GM23338 (cell line): ENCODE results near the gene FARS2.

Source experiments
- CTCF ChIP-seq, 2 experiments: fragments of 200-600 bp in 1 of 2; sonication (generic) in 1 of 2; conservative IDR thresholded peaks; 2 replicates each; pipeline versions ENCODE4 v1.5.1 to v1.6.1; 2016 to 2017; ENCODE audit warnings: antibody characterized with exemption in 2 of 2, low read depth in 2 of 2, mild to moderate bottlenecking in 2 of 2, moderate library complexity in 1 of 2
- EZH2 ChIP-seq: fragments of 200-600 bp; sonication (generic); IDR thresholded peaks from one replicate; pipeline ENCODE4 v1.8.0; 2017; ENCODE audit warnings: antibody characterized with exemption, mild to moderate bottlenecking, low read depth; ENCODE audit not compliant: unreplicated experiment
- EZH2phosphoT487 ChIP-seq: fragments of 200-600 bp; sonication (generic); IDR thresholded peaks from one replicate; pipeline ENCODE4 v1.8.1; 2018; ENCODE audit warnings: antibody characterized with exemption; ENCODE audit not compliant: unreplicated experiment
- NANOG ChIP-seq: IDR thresholded peaks from 2 replicates; pipeline ENCODE4 v1.6.1; 2016; ENCODE audit warnings: antibody characterized with exemption, borderline replicate concordance
- POLR2AphosphoS5 ChIP-seq: IDR thresholded peaks from 2 replicates; pipeline ENCODE4 v1.6.1; 2016; ENCODE audit warnings: antibody characterized with exemption, low read depth

- no peak for TF ChIP-seq CTCF (conservative IDR thresholded peaks at IDR 0.05; ENCODE audit: low read depth in 2 of 2)
- no peak for TF ChIP-seq EZH2
- TF ChIP-seq POLR2AphosphoS5: no peak
- no peak for TF ChIP-seq NANOG
- TF ChIP-seq EZH2phosphoT487: no peak
Measured at GRCh38 chr6:5237805-5238204, 23.5 kb upstream of the FARS2 start.
